GM12878 (cell line): Measurements from ENCODE around the gene HDGF.

Source experiments
- MAX ChIP-seq: IDR thresholded peaks from 2 replicates; pipeline ENCODE4 v1.6.1; 2012; ENCODE audit warnings: low read depth, low read length, improper control_type of control experiment
- MYC ChIP-seq: IDR thresholded peaks from 2 replicates; pipeline ENCODE4 v1.6.1; 2011; ENCODE audit warnings: mild to moderate bottlenecking, low read length, moderate library complexity, inconsistent platforms; ENCODE audit not compliant: insufficient read depth, insufficient replicate concordance, insufficient read length, severe bottlenecking
- NRF1 ChIP-seq: conservative IDR thresholded peaks from 2 replicates; pipeline ENCODE4 v1.6.1; 2011; ENCODE audit warnings: mild to moderate bottlenecking, low read depth, low read length, improper control_type of control experiment
- TAF1 ChIP-seq: IDR thresholded peaks from 2 replicates; pipeline ENCODE4 v1.6.1; 2011; ENCODE audit warnings: mild to moderate bottlenecking, low read depth, low read length, borderline replicate concordance
- ZNF24 ChIP-seq: fragments of 450-650 bp; IDR thresholded peaks from 2 replicates; pipeline ENCODE4 v1.6.1; 2017; ENCODE audit warnings: antibody characterized with exemption, mild to moderate bottlenecking

- TF ChIP-seq TAF1 = no peak
- no peak for TF ChIP-seq ZNF24
- no peak for TF ChIP-seq NRF1
- no peak for TF ChIP-seq MAX
- TF ChIP-seq MYC = no peak
Measured at GRCh38 chr1:156703741-156704140, 47.7 kb downstream of the HDGF start.
